Renal cortex interstitium (tissue), 11 donors: ENCODE data around the gene IFIT3. TPM values are rescaled to one million over a fixed set of nuclear protein-coding genes. Genes with fewer than 3 reads are reported as not detected.
A peak's percentile ranks its signal among the peaks of the same experiment; 100 is the strongest.
"Not testable (repeated sequence)": the region's sequence is repeated elsewhere in the genome, so short reads cannot be mapped to it uniquely, and the experiment has no call there.

Source experiments
- DNase-seq, 11 donors: peaks; one replicate each; pipeline ENCODE4 v3.0.0-alpha.2; 2013; ENCODE audit warnings: low read depth in 9 of 11, low spot score in 4 of 11; ENCODE audit errors: extremely low read depth in 1 of 11
- polyA plus RNA-seq, 3 donors: library from polyadenylated mRNA; unstranded; fragments of 120-200 nt; gene quantifications; one replicate each; pipeline ENCODE4 v1.2.1, GENCODE V29; 2013; ENCODE audit not compliant: insufficient read length in 3 of 3

Gene IFIT3
- polyA plus RNA-seq, 3 donors: 13.7 to 16.6 (median 15.9) TPM

- no peak for DNase-seq
Observed at GRCh38 chr10:89346405-89347254, 18.8 kb downstream of the IFIT3 start.

GRCh38 chr10:89347701-89348457 lies 20.1 kb downstream of the IFIT3 start:
- DNase-seq: peak in 1 of 11 donors; percentile 54

GRCh38 chr10:89348481-89348880 lies 20.7 kb downstream of the IFIT3 start:
- DNase-seq: no peak

- DNase-seq: no peak
Observed at GRCh38 chr10:89348975-89349374, 21.2 kb downstream of the IFIT3 start.

GRCh38 chr10:89350631-89351315 lies 23.0 kb downstream of the IFIT3 start:
- not testable (repeated sequence) for DNase-seq

- no peak for DNase-seq
Observed at GRCh38 chr10:89351412-89351779, 23.6 kb downstream of the IFIT3 start.

GRCh38 chr10:89351780-89352597 lies 24.2 kb downstream of the IFIT3 start:
- DNase-seq: peak in 6 of 11 donors; percentile 64 to 84 (median 76)

- DNase-seq: no peak
Observed at GRCh38 chr10:89352802-89353201, 25.0 kb downstream of the IFIT3 start.

- DNase-seq: no peak
Observed at GRCh38 chr10:89355394-89355931, 27.7 kb downstream of the IFIT3 start.

- DNase-seq: no peak
Observed at GRCh38 chr10:89357096-89357495, 29.3 kb downstream of the IFIT3 start.

- DNase-seq: no peak
Observed at GRCh38 chr10:89357975-89358374, 30.2 kb downstream of the IFIT3 start.

- no peak for DNase-seq
Observed at GRCh38 chr10:89360157-89360556, 32.4 kb downstream of the IFIT3 start.

- no peak for DNase-seq
Observed at GRCh38 chr10:89362929-89363328, 35.1 kb downstream of the IFIT3 start.

- DNase-seq: no peak
Observed at GRCh38 chr10:89363729-89364442, 36.1 kb downstream of the IFIT3 start.

- no peak for DNase-seq
Observed at GRCh38 chr10:89364531-89364930, 36.7 kb downstream of the IFIT3 start.

- no peak for DNase-seq
Observed at GRCh38 chr10:89367529-89367928, 39.7 kb downstream of the IFIT3 start.

- no peak for DNase-seq
Observed at GRCh38 chr10:89368129-89368528, 40.3 kb downstream of the IFIT3 start.
